Measurements from ENCODE around the gene RSPO1. TPM values are rescaled to one million over a fixed set of nuclear protein-coding genes. Genes with fewer than 3 reads are reported as not detected.

Gene RSPO1
- total RNA-seq, 1 experiment from 2014 or later: not detected

DNA sequence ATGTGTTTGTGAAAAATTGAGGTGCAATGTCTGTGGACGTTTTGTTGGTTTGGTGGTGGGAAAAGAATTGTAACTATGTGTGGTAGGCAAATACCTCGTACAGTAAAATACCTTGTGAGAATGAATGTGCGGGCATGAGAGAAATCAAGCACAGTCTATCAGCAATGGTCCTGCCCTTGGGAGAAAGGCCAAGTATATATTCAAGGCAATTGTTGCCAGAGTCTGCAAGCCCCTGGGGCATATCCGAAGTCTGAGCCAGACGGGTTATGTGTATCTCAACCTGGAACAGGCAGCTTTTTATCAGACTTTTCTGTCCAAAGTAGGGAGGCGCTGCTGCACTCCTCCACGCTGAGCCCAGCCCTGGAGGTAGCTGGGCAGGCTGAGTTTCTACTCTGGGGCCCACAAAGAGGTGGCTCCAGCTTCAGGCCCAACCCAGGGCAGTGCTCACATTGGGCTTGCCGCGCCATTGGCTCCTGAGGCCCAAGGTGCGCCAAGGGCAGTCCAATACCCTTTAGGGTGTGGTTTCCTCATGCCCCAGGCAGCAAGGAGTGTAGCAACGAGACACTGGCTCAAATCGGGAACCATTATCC is 29.5 kb downstream of the RSPO1 start:
- peaks cover 48% of the 10 kb centered on the region for H3K27me3 ChIP-seq (replicated peaks; ENCODE audit: insufficient read depth, low read depth, low read length, poor library complexity)
- H3K36me3 ChIP-seq (ENCODE audit: insufficient read depth, low read length, poor library complexity, severe bottlenecking): no peaks in the 10 kb centered on the region
- no peaks in the 10 kb centered on the region for H3K4me1 ChIP-seq (ENCODE audit: insufficient read depth, low read length, poor library complexity, severe bottlenecking)
- no peak overlapping the region for H3K4me3 ChIP-seq (ENCODE audit: low read depth, low read length, poor library complexity, severe bottlenecking)
- DNase-seq (ENCODE audit: low spot score): no peak
- H3K27ac ChIP-seq (ENCODE audit: low read depth, low read length, poor library complexity, severe bottlenecking): no peak overlapping the region
- CTCF ChIA-PET: no interaction called here
- TF ChIP-seq CTCF (conservative IDR thresholded peaks at IDR 0.05; ENCODE audit: low read depth, low read length) (no peak), EZH2 (IDR thresholded peaks at IDR 0.05; ENCODE audit: borderline replicate concordance, low read depth, low read length, poor library complexity, severe bottlenecking) (no peak)
- intact Hi-C loops (cut with micrococcal nuclease; ENCODE audit: unreplicated experiment): no loop called here
- BruUV-seq (replicated peaks): no TSS peak
- POLR2A ChIA-PET (ENCODE audit: low non-redundant PET): no interaction called here
- no peaks in the 10 kb centered on the region for H3K9me3 ChIP-seq (ENCODE audit: low read depth, low read length, poor library complexity, severe bottlenecking)

DNA sequence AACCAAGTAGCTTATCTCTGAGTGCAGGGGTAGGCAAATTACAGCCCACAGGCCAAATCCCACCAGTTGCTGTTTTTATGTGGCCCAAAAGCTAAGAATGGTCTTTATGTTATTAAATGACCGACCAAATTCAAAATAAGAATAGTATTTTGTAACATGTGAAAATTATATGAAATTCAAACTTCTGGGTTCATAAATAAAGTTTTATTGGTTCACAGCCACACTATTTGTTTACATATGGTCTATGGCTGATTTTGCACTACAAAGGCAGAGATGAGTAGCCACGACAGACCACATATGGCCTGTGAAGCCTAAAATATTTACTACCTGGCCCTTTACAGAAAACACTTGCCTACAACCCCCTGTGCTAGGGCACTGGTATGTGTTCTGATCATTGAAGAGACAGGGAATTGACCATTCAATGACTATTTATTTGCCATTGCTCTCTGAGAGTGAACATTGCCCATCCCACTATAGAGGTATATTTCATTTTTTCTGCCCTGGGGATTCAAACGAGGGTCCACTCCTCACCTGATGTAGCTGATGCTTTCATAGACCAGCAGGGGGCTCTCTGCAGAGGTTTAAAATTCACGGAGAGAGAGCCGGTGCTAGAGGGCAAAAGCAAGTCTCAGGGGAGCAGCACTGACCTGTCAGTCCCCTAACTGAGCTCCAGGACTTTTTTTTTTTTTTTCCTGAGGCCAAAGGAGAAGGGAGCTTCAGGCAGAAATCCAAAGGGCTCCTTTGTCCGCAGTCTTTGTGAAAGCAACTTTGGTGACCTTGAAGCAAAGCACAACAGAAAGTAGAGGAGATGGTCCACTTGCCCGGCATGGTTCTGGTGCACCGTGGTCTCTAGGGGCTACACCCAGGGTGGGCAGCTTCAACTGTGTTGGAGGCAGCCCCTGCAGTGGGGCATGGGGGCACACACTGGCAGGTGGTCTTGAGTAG is 31.7 kb downstream of the RSPO1 start:
- peak; percentile 83 for TF ChIP-seq CTCF (conservative IDR thresholded peaks at IDR 0.05; ENCODE audit: low read depth, low read length)
- no peak for TF ChIP-seq EZH2 (IDR thresholded peaks at IDR 0.05; ENCODE audit: borderline replicate concordance, low read depth, low read length, poor library complexity, severe bottlenecking)
- intact Hi-C loops (cut with micrococcal nuclease; ENCODE audit: unreplicated experiment): loop anchor here (1.0 kb wide), 1 partner anchor 79 kb away; no protein-coding TSS in a partner anchor
- BruUV-seq (replicated peaks): no TSS peak
- DNase-seq (ENCODE audit: low spot score): peak; percentile 63
- H3K27ac ChIP-seq (ENCODE audit: low read depth, low read length, poor library complexity, severe bottlenecking): no peak overlapping the region
- H3K4me3 ChIP-seq (ENCODE audit: low read depth, low read length, poor library complexity, severe bottlenecking): no peak overlapping the region
- H3K27me3 ChIP-seq (replicated peaks; ENCODE audit: insufficient read depth, low read depth, low read length, poor library complexity): peaks cover 26% of the 10 kb centered on the region
- CTCF ChIA-PET: interaction anchor here (0.6 to 1.5 kb wide), 4 partner anchors 37 to 132 kb away, joined by 3 to 5 read pairs (median 4); a partner anchor contains a TSS
- H3K4me1 ChIP-seq (ENCODE audit: insufficient read depth, low read length, poor library complexity, severe bottlenecking): no peaks in the 10 kb centered on the region
- no peaks in the 10 kb centered on the region for H3K9me3 ChIP-seq (ENCODE audit: low read depth, low read length, poor library complexity, severe bottlenecking)
- no peaks in the 10 kb centered on the region for H3K36me3 ChIP-seq (ENCODE audit: insufficient read depth, low read length, poor library complexity, severe bottlenecking)
- POLR2A ChIA-PET (ENCODE audit: low non-redundant PET): no interaction called here

- intact Hi-C loops (cut with micrococcal nuclease; ENCODE audit: unreplicated experiment): no loop called here
- no peaks in the 10 kb centered on the region for H3K4me1 ChIP-seq (ENCODE audit: insufficient read depth, low read length, poor library complexity, severe bottlenecking)
- no TSS peak for BruUV-seq (replicated peaks)
- TF ChIP-seq CTCF (conservative IDR thresholded peaks at IDR 0.05; ENCODE audit: low read depth, low read length) (no peak), EZH2 (IDR thresholded peaks at IDR 0.05; ENCODE audit: borderline replicate concordance, low read depth, low read length, poor library complexity, severe bottlenecking) (no peak)
- no peak for DNase-seq (ENCODE audit: low spot score)
- H3K4me3 ChIP-seq (ENCODE audit: low read depth, low read length, poor library complexity, severe bottlenecking): no peak overlapping the region
- H3K27ac ChIP-seq (ENCODE audit: low read depth, low read length, poor library complexity, severe bottlenecking): no peak overlapping the region
- no peaks in the 10 kb centered on the region for H3K36me3 ChIP-seq (ENCODE audit: insufficient read depth, low read length, poor library complexity, severe bottlenecking)
- ChIA-PET POLR2A (ENCODE audit: low non-redundant PET) (no interaction called here), CTCF (interaction anchor here (0.7 kb wide), 1 partner anchor 25 kb away, joined by 4 read pairs; no protein-coding TSS in a partner anchor)
- peaks cover 14% of the 10 kb centered on the region for H3K27me3 ChIP-seq (replicated peaks; ENCODE audit: insufficient read depth, low read depth, low read length, poor library complexity)
- H3K9me3 ChIP-seq (ENCODE audit: low read depth, low read length, poor library complexity, severe bottlenecking): no peaks in the 10 kb centered on the region
These were observed 33.3 kb downstream of the RSPO1 start for GRCh38 chr1:37601441-37601840.

Measured in A673 (cell line).